Measurements from ENCODE around the gene DROSHA. TPM values are rescaled to one million over a fixed set of nuclear protein-coding genes. Genes with fewer than 3 reads are reported as not detected.

Gene DROSHA
- polyA plus RNA-seq, 3 donors, result 2.2 to 12.6 (median 7.6) TPM

DNA sequence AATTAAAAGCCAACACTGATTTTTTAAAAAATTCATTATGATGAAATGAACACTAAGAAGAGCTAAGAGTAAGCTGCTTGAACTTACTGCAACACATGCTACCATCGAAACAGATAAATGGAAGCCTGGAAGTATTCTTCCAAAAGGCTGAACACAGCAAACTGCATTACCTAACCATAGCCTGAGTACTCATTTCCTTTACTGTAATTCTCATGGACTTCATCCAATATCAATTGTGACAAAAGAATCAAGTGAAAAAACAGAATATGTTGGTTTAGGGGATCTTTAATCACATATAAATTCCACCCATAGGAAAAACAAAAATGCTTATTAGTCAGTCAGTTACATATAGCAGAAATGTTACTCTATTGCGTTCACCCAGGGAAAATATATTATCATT, 68.5 kb downstream of the DROSHA start:
- Histone ChIP-seq H2AFZ (ENCODE audit: insufficient read depth, low read depth, low read length, poor library complexity, severe bottlenecking) (no peak overlapping the region), H3K27ac (ENCODE audit: low read depth in 1 of 2, low read length in 2 of 2) (no peak overlapping the region), H3K4me1 (ENCODE audit: control insufficient read depth in 1 of 2, insufficient read depth in 2 of 2, low read length in 2 of 2) (no peaks in the 10 kb centered on the region), H3K4me2 (replicated peaks; ENCODE audit: extremely low read depth, low read length, poor library complexity, severe bottlenecking) (no peak overlapping the region), H3K27me3 (ENCODE audit: control insufficient read depth in 2 of 2, insufficient read depth in 2 of 2, low read length in 2 of 2) (no peaks in the 10 kb centered on the region), H3K79me2 (ENCODE audit: insufficient read depth, low read length) (no peaks in the 10 kb centered on the region), H3K4me3 (replicated peaks in 1 of 3; ENCODE audit: low read depth in 2 of 3, low read length in 3 of 3) (no peak overlapping the region), H3K36me3 (replicated peaks in 1 of 2; ENCODE audit: control insufficient read depth in 1 of 2, insufficient read depth in 2 of 2, low read length in 2 of 2) (peaks cover 62 to 92% of the 10 kb centered on the region in 2 donors), H4K20me1 (ENCODE audit: insufficient read depth, low read length) (no peaks in the 10 kb centered on the region), H3K9me3 (replicated peaks in 1 of 2; ENCODE audit: control insufficient read depth in 1 of 2, insufficient read depth in 1 of 2, low read length in 2 of 2) (no peaks in the 10 kb centered on the region), H3K9ac (ENCODE audit: insufficient read depth, low read length, poor library complexity, severe bottlenecking) (no peak overlapping the region)
- WGBS (ENCODE audit: insufficient coverage), result 100% methylated on average over 1 of the region's 2 CpGs
- peaks cover 0 to 8% (median 2%) of the 10 kb centered on the region in 7 donors for H3K9me3 Mint-ChIP-seq
- peaks cover 73 to 80% of the 10 kb centered on the region in 2 donors for H3K36me3 Mint-ChIP-seq
- intact Hi-C loops (cut with micrococcal nuclease), result no loop called here
- DNase-seq, result no peak
- no peak overlapping the region for H3K4me3 Mint-ChIP-seq
- TF ChIP-seq CTCF (IDR thresholded peaks at IDR 0.05), result no peak
- no peaks in the 10 kb centered on the region for H3K27me3 Mint-ChIP-seq (ENCODE audit: low read depth in 3 of 3)
- H3K4me1 Mint-ChIP-seq, result no peaks in the 10 kb centered on the region
- no peak overlapping the region for H3K27ac Mint-ChIP-seq

GRCh38 chr5:31459594-31459993, 72.3 kb downstream of the DROSHA start:
- Histone ChIP-seq H3K4me3 (replicated peaks in 1 of 3; ENCODE audit: low read depth in 2 of 3, low read length in 3 of 3) (no peak overlapping the region), H3K36me3 (replicated peaks in 1 of 2; ENCODE audit: control insufficient read depth in 1 of 2, insufficient read depth in 2 of 2, low read length in 2 of 2) (peaks cover 52 to 93% of the 10 kb centered on the region in 2 donors), H3K4me2 (replicated peaks; ENCODE audit: extremely low read depth, low read length, poor library complexity, severe bottlenecking) (no peak overlapping the region), H3K27me3 (ENCODE audit: control insufficient read depth in 2 of 2, insufficient read depth in 2 of 2, low read length in 2 of 2) (no peaks in the 10 kb centered on the region), H4K20me1 (ENCODE audit: insufficient read depth, low read length) (no peaks in the 10 kb centered on the region), H3K27ac (ENCODE audit: low read depth in 1 of 2, low read length in 2 of 2) (no peak overlapping the region), H3K4me1 (ENCODE audit: control insufficient read depth in 1 of 2, insufficient read depth in 2 of 2, low read length in 2 of 2) (no peaks in the 10 kb centered on the region), H3K9me3 (replicated peaks in 1 of 2; ENCODE audit: control insufficient read depth in 1 of 2, insufficient read depth in 1 of 2, low read length in 2 of 2) (peaks cover 8 to 9% of the 10 kb centered on the region in 2 donors), H3K79me2 (ENCODE audit: insufficient read depth, low read length) (no peaks in the 10 kb centered on the region), H3K9ac (ENCODE audit: insufficient read depth, low read length, poor library complexity, severe bottlenecking) (no peak overlapping the region), H2AFZ (ENCODE audit: insufficient read depth, low read depth, low read length, poor library complexity, severe bottlenecking) (no peak overlapping the region)
- intact Hi-C loops (cut with micrococcal nuclease), result no loop called here
- H3K4me3 Mint-ChIP-seq, result no peak overlapping the region
- no peak overlapping the region for H3K27ac Mint-ChIP-seq
- DNase-seq, result no peak
- WGBS (ENCODE audit: insufficient coverage), result 100% methylated on average over 3 of the region's 3 CpGs
- peaks cover 72 to 83% of the 10 kb centered on the region in 2 donors for H3K36me3 Mint-ChIP-seq
- H3K27me3 Mint-ChIP-seq (ENCODE audit: low read depth in 3 of 3), result no peaks in the 10 kb centered on the region
- H3K4me1 Mint-ChIP-seq, result no peaks in the 10 kb centered on the region
- peaks cover 11 to 29% (median 20%) of the 10 kb centered on the region in 7 donors for H3K9me3 Mint-ChIP-seq
- TF ChIP-seq CTCF (IDR thresholded peaks at IDR 0.05), result no peak
